ENCODE measurements around the gene CYBC1.

DNA sequence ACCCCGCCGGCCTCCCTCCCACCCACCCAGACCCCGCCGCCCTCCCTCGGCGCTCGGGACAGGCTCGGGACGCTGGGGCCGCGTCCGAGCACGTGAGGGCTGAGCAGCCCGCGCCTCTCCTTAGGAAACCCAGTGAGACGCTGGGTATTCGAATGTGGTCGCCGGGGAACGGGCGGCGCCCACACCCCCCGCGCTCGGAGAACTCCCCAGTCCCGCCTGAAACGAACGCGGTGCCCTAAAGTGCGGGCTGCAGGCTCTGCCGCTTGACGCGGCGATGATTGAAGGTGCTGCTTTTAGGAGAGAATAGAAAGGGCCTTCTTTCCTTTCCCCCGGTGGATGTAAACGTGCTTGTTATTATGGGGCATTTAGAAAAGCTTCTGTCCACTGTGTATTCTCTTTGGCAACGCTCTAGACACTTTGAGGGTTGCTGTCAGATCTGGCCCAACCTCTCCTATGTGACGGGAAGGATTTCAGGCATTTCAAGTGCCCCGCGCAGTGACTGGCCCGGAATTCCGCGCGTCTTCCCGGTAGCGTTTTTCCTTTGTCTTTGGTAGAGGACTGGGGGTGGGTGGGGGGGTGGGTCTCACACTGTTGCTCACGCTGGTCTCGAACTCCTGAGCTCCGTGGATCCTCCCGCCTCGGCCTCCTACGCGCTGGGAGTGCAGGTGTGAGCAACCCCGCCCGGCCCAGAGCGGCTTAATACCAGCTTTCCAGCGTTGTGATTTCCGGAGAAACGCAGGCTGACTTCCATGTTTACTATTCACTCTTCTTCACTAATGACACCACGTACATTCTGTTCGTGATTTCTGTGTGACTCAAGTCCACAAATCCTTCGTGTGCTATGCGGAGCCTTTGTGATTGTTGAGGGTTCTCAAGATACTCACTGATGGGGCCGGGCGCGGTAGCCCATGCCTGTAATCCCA lies 47.2 kb upstream of the CYBC1 start:
- TF ChIP-seq, protein P1, sequence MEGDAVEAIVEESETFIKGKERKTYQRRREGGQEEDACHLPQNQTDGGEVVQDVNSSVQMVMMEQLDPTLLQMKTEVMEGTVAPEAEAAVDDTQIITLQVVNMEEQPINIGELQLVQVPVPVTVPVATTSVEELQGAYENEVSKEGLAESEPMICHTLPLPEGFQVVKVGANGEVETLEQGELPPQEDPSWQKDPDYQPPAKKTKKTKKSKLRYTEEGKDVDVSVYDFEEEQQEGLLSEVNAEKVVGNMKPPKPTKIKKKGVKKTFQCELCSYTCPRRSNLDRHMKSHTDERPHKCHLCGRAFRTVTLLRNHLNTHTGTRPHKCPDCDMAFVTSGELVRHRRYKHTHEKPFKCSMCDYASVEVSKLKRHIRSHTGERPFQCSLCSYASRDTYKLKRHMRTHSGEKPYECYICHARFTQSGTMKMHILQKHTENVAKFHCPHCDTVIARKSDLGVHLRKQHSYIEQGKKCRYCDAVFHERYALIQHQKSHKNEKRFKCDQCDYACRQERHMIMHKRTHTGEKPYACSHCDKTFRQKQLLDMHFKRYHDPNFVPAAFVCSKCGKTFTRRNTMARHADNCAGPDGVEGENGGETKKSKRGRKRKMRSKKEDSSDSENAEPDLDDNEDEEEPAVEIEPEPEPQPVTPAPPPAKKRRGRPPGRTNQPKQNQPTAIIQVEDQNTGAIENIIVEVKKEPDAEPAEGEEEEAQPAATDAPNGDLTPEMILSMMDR (IDR thresholded peaks at IDR 0.05 in 4 of 5, conservative IDR thresholded peaks at IDR 0.05 in 1 of 5): no peak
- no peak for TF ChIP-seq POLR2A (IDR thresholded peaks at IDR 0.05)
